OCI-LY1 (cell line): Measurements from ENCODE around the gene ITGB4.

Experiments
- H2AFZ ChIP-seq: fragments of 200-600 bp; sonication (generic), shearing (Covaris generic); 2 replicates; pipeline ENCODE4 v1.6.0; 2014; ENCODE audit warnings: antibody characterized with exemption, mild to moderate bottlenecking, low read length
- H3F3A ChIP-seq: fragments of 200-600 bp; sonication (generic), shearing (Covaris generic); 2 replicates; pipeline ENCODE4 v1.6.0; 2014; ENCODE audit warnings: mild to moderate bottlenecking, antibody characterized with exemption, low read length, moderate library complexity; ENCODE audit not compliant: insufficient read depth
- H3K27ac ChIP-seq: fragments of 200-600 bp; sonication (generic); 2 replicates; pipeline ENCODE4 v1.5.1; 2014; ENCODE audit warnings: low read length, mixed run types, mild to moderate bottlenecking, low read depth; ENCODE audit not compliant: poor library complexity, severe bottlenecking
- H3K27me3 ChIP-seq: fragments of 200-600 bp; sonication (generic); 2 replicates; pipeline ENCODE4 v1.6.0; 2014; ENCODE audit warnings: antibody characterized with exemption, mild to moderate bottlenecking, low read length, moderate library complexity; ENCODE audit not compliant: insufficient read depth
- H3K36me3 ChIP-seq: fragments of 200-600 bp; sonication (generic); 2 replicates; pipeline ENCODE4 v1.6.1; 2014; ENCODE audit warnings: mild to moderate bottlenecking, antibody characterized with exemption, low read length, moderate library complexity, mixed read lengths; ENCODE audit not compliant: insufficient read depth
- H3K4me1 ChIP-seq: fragments of 200-600 bp; sonication (generic); 2 replicates; pipeline ENCODE4 v1.5.1; 2014; ENCODE audit warnings: mild to moderate bottlenecking, low read length, moderate library complexity; ENCODE audit not compliant: insufficient read depth, severe bottlenecking
- H3K4me2 ChIP-seq: fragments of 200-600 bp; sonication (generic), shearing (Covaris generic); 2 replicates; pipeline ENCODE4 v1.6.1; 2014; ENCODE audit warnings: low read length
- H3K4me3 ChIP-seq: fragments of 200-600 bp; sonication (generic); 2 replicates; pipeline ENCODE4 v1.5.1; 2014; ENCODE audit warnings: low read length, low read depth, mild to moderate bottlenecking, mixed read lengths; ENCODE audit not compliant: poor library complexity, severe bottlenecking
- H3K79me2 ChIP-seq: fragments of 200-600 bp; shearing (Covaris generic); 2 replicates; pipeline ENCODE4 v1.6.1; 2016; ENCODE audit warnings: mixed run types, low read length, mixed read lengths; ENCODE audit not compliant: insufficient read depth
- H3K9ac ChIP-seq: fragments of 200-600 bp; sonication (generic), shearing (Covaris generic); 2 replicates; pipeline ENCODE4 v1.6.1; 2014; ENCODE audit warnings: mild to moderate bottlenecking, low read length, mixed read lengths
- H3K9me2 ChIP-seq: fragments of 200-600 bp; sonication (generic), shearing (Covaris generic); 2 replicates; pipeline ENCODE4 v1.6.1; 2014; ENCODE audit warnings: low read depth, mild to moderate bottlenecking, low read length, mixed read lengths
- H3K9me3 ChIP-seq: fragments of 200-600 bp; shearing (Covaris generic); 2 replicates; pipeline ENCODE4 v1.6.1; 2014; ENCODE audit warnings: low read length, mixed read lengths
- H4K20me1 ChIP-seq: fragments of 200-600 bp; sonication (generic), shearing (Covaris generic); 2 replicates; pipeline ENCODE4 v1.6.0; 2016; ENCODE audit warnings: mild to moderate bottlenecking, low read length; ENCODE audit not compliant: insufficient read depth
- CTCF ChIP-seq: fragments of 200-600 bp; sonication (generic), shearing (Covaris generic); IDR thresholded peaks from 2 replicates; pipeline ENCODE4 v1.5.1; 2017; ENCODE audit warnings: mild to moderate bottlenecking, antibody characterized with exemption, low read length, moderate library complexity, mixed read lengths
- EZH2 ChIP-seq: fragments of 200-600 bp; sonication (generic), shearing (Covaris generic); IDR thresholded peaks from 2 replicates; pipeline ENCODE4 v1.8.0; 2017; ENCODE audit warnings: borderline replicate concordance, mixed run types, mild to moderate bottlenecking, antibody characterized with exemption, low read length, moderate library complexity, mixed read lengths

The ITGB4 gene

GRCh38 chr17:75806822-75807500 lies 85.7 kb downstream of the ITGB4 start:
- Histone ChIP-seq H3K27me3 (no peaks in the 10 kb centered on the region), H3K79me2 (peaks cover 19% of the 10 kb centered on the region), H3K4me1 (peaks cover 5% of the 10 kb centered on the region), H3K4me2 (no peak overlapping the region), H3K9me2 (no peaks in the 10 kb centered on the region), H2AFZ (no peak overlapping the region), H3K4me3 (no peak overlapping the region), H3K9me3 (no peaks in the 10 kb centered on the region), H3K36me3 (peaks cover 50% of the 10 kb centered on the region), H3K27ac (no peak overlapping the region), H3K9ac (no peak overlapping the region), H4K20me1 (no peaks in the 10 kb centered on the region), H3F3A (no peaks in the 10 kb centered on the region)
- TF ChIP-seq CTCF (no peak), EZH2 (no peak)
